Lower leg skin (tissue), 4 donors: ENCODE data around the gene PTRH2. TPM values are rescaled to one million over a fixed set of nuclear protein-coding genes. Genes with fewer than 3 reads are reported as not detected.

ENCODE experiments used
- DNase-seq, 2 donors: peaks; one replicate each; pipeline ENCODE4 v3.0.0-alpha.2; 2019; ENCODE audit warnings: low spot score in 2 of 2
- H3K4me3 ChIP-seq: fragments of 200-600 bp; sonication (generic); 2 replicates; pipeline ENCODE4 v1.5.1; 2017; ENCODE audit warnings: mild to moderate bottlenecking, low read depth; ENCODE audit not compliant: poor library complexity, severe bottlenecking
- POLR2A ChIP-seq, 2 donors: fragments of 450-650 bp; IDR thresholded peaks; one replicate each; pipeline ENCODE4 v1.6.1; 2016 to 2017; ENCODE audit warnings: antibody characterized with exemption in 2 of 2, mild to moderate bottlenecking in 1 of 2, moderate library complexity in 1 of 2
- WGBS, 2 donors: methylation state at CpG; one replicate each; pipeline ENCODE4 v1.1.5; 2018; 5-methylcytosine and 5-hydroxymethylcytosine counted together
- intact Hi-C: fragments of 100-400 bp; cut with DNase I; formaldehyde crosslinking; loops from one replicate; pipeline ENCODE4 v1.15.0; 2023; ENCODE audit warnings: low total_unique reads
- total RNA-seq, 4 donors: library from RNA; depleted of rRNA; stranded (reverse); fragments of >200 nt; gene quantifications; one replicate each; pipeline ENCODE4 v1.1.0, GENCODE V29; 2016
- TF ChIP-seq, protein P1 (sequence below), 3 donors: fragments of 450-650 bp; IDR thresholded peaks; one replicate each; pipeline ENCODE4 v1.5.1; 2016; ENCODE audit warnings: antibody characterized with exemption in 3 of 3, mild to moderate bottlenecking in 3 of 3, moderate library complexity in 2 of 3

The PTRH2 gene
- total RNA-seq, 4 donors from 2014 or later = 15.4 to 29.2 (median 18.7) TPM

- H3K4me3 ChIP-seq = no peak overlapping the region
- WGBS, 2 donors = 88 to 92% methylated on average over 2 of the region's 2 CpGs
- TF ChIP-seq POLR2A (IDR thresholded peaks at IDR 0.05) = no peak
- TF ChIP-seq, protein P1, sequence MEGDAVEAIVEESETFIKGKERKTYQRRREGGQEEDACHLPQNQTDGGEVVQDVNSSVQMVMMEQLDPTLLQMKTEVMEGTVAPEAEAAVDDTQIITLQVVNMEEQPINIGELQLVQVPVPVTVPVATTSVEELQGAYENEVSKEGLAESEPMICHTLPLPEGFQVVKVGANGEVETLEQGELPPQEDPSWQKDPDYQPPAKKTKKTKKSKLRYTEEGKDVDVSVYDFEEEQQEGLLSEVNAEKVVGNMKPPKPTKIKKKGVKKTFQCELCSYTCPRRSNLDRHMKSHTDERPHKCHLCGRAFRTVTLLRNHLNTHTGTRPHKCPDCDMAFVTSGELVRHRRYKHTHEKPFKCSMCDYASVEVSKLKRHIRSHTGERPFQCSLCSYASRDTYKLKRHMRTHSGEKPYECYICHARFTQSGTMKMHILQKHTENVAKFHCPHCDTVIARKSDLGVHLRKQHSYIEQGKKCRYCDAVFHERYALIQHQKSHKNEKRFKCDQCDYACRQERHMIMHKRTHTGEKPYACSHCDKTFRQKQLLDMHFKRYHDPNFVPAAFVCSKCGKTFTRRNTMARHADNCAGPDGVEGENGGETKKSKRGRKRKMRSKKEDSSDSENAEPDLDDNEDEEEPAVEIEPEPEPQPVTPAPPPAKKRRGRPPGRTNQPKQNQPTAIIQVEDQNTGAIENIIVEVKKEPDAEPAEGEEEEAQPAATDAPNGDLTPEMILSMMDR (IDR thresholded peaks at IDR 0.05) = no peak
- no peak for DNase-seq
- intact Hi-C loops = no loop called here
These were observed 9.2 kb upstream of the PTRH2 start for GRCh38 chr17:59716427-59716826.

DNA sequence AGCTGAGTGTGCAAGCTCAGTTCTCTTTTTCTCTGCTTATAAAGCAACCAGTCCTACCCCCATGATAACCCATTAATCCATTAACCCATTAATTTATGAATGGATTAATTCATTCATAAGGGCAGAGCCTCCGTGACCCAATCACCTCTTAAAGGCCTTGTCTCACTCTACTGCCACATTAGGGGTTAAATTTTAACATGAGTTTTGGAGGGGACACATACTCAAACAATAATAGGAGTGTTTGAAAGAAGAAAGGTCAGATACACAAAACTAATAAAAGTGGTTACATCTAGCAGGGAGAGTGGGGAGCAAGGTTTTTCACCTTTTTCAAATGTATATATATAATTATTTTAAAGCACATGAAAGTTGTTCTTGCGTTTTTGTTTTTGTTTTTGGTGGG, 7.0 kb upstream of the PTRH2 start:
- no peak for DNase-seq
- WGBS, 2 donors = 93 to 98% methylated on average over 2 of the region's 2 CpGs
- H3K4me3 ChIP-seq = no peak overlapping the region
- intact Hi-C loops = no loop called here
- TF ChIP-seq POLR2A (IDR thresholded peaks at IDR 0.05) = no peak
- TF ChIP-seq, protein P1 (IDR thresholded peaks at IDR 0.05) = no peak

- intact Hi-C loops = no loop called here
- no peak for DNase-seq
- H3K4me3 ChIP-seq = no peak overlapping the region
- 96 to 98% methylated on average over 2 of the region's 2 CpGs for WGBS, 2 donors
- TF ChIP-seq, protein P1 (IDR thresholded peaks at IDR 0.05) = no peak
- TF ChIP-seq POLR2A (IDR thresholded peaks at IDR 0.05) = no peak
These were observed 5.6 kb upstream of the PTRH2 start for GRCh38 chr17:59712862-59713261.

DNA sequence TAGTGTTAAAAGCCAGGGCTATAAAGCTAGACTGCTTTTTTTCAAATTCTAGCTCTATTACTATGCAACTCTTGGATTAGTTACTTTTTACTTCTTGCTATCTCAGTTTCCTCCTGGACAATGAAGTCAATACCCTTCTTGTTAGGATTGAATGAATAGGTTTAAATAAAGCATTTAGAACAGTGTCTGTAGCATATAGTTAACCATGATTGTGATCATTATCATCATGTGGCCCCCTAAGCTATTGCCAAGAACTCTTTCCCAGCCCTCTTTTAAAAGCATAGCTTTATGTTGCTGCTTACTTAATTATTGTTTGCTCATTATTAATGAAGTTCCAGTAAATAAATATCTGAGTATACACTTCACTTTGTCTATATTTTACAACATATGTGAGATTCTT, 4.7 kb upstream of the PTRH2 start:
- H3K4me3 ChIP-seq = no peak overlapping the region
- TF ChIP-seq, protein P1 (IDR thresholded peaks at IDR 0.05) = no peak
- intact Hi-C loops = no loop called here
- DNase-seq = no peak

- TF ChIP-seq POLR2A (IDR thresholded peaks at IDR 0.05) = no peak
- TF ChIP-seq, protein P1 (IDR thresholded peaks at IDR 0.05) = no peak
- no peak for DNase-seq
- intact Hi-C loops = no loop called here
These were observed 771 bp upstream of the PTRH2 start for GRCh38 chr17:59707971-59708430.

DNA sequence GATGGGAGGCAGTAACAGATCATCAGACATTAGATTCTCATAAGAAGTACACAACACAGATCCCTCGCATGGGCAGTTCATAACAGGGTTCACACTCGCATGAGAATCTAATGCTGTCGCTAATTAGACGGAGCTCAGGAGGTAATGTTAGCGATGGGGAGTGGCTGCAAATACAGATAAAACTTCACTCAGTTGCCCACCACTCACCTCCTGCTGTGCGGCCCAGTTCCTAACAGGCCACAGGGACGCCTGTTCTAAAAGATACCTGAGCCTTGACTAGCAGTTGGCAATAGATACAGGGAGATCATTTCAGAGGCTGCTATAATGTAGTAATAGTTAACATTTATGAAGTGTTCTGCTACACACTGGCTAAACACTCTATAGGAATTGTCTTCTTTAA, 4.9 kb downstream of the PTRH2 start:
- intact Hi-C loops = no loop called here
- no peak for DNase-seq
- TF ChIP-seq, protein P1 (IDR thresholded peaks at IDR 0.05) = no peak
- no peak overlapping the region for H3K4me3 ChIP-seq
- WGBS, 2 donors = 92 to 93% methylated on average over 7 of the region's 7 CpGs

More at GRCh38 chr17:59707971-59708430, 771 bp upstream of the PTRH2 start:
- WGBS, 2 donors = 0 to 2% methylated on average over 13 to 15 of the region's 15 CpGs
- H3K4me3 ChIP-seq = peak overlapping the region; percentile 86
